GM13976 (cell line): Measurements from ENCODE around the gene NELL1.

Experiments
- DNase-seq: peaks from one replicate; pipeline ENCODE4 v3.0.0; 2012; ENCODE audit warnings: low spot score
- CTCF ChIP-seq: IDR thresholded peaks from 2 replicates; pipeline ENCODE4 v1.5.1; 2012; ENCODE audit warnings: borderline replicate concordance, mild to moderate bottlenecking; ENCODE audit not compliant: insufficient read depth; ENCODE audit errors: extremely low read depth, missing control alignments, control extremely low read depth
- in situ Hi-C: fragments of 300-500 bp; cut with MboI; formaldehyde crosslinking; loops from one replicate; pipeline ENCODE4 v1.12.0; 2022; ENCODE audit warnings: low sequenced_read_pairs, mixed read lengths, inconsistent platforms; ENCODE audit not compliant: unreplicated experiment

The NELL1 gene

GRCh38 chr11:21472261-21472660 is 802.9 kb downstream of the NELL1 start:
- no peak for DNase-seq
- in situ Hi-C loops, result no loop called here
- TF ChIP-seq CTCF, result no peak

GRCh38 chr11:21474529-21474928 is 805.1 kb downstream of the NELL1 start:
- no peak for DNase-seq
- TF ChIP-seq CTCF, result no peak
- in situ Hi-C loops, result no loop called here

- DNase-seq, result no peak
- TF ChIP-seq CTCF, result no peak
- in situ Hi-C loops, result no loop called here
These were observed 805.9 kb downstream of the NELL1 start for GRCh38 chr11:21475276-21475675.

- DNase-seq, result no peak
- in situ Hi-C loops, result no loop called here
- TF ChIP-seq CTCF, result no peak
These were observed 807.2 kb downstream of the NELL1 start for GRCh38 chr11:21476588-21476987.

GRCh38 chr11:21480240-21480639 is 810.9 kb downstream of the NELL1 start:
- no peak for DNase-seq
- in situ Hi-C loops, result no loop called here
- no peak for TF ChIP-seq CTCF

- in situ Hi-C loops, result no loop called here
- no peak for TF ChIP-seq CTCF
- DNase-seq, result no peak
These were observed 811.9 kb downstream of the NELL1 start for GRCh38 chr11:21481255-21481654.

GRCh38 chr11:21484039-21484438 is 814.7 kb downstream of the NELL1 start:
- in situ Hi-C loops, result no loop called here
- no peak for DNase-seq
- TF ChIP-seq CTCF, result no peak
